ENCODE data around the gene TM7SF3. TPM values are rescaled to one million over a fixed set of nuclear protein-coding genes. Genes with fewer than 3 reads are reported as not detected.

TM7SF3 gene
- total RNA-seq, 4 donors from 2014 or later, result 40.1 to 87.5 (median 64.4) TPM

DNA sequence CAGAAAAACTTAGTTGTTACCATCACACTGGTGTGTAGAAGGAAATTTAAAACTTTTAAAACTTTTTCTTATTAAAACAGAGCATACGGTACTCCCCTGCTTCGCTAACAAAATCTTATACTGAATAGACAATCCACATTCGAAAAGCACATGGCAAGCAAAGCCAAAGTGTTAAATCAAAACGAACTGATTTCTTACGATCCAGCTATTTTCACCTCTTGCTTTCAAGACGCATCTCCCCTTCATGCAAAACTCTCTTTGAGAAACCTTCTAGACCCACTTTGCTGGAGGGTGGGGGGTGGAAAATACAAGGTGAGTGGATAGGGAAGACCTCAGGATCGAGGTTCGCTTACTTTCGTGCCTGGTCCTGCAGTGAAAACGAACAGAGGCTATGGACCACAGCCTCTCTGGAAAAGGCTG, 76.7 kb downstream of the TM7SF3 start:
- 0% methylated on average over 10 of the region's 10 CpGs for WGBS, 2 donors (ENCODE audit: low coverage in 1 of 2)
- H3K4me1 ChIP-seq, result peaks cover 6 to 57% (median 13%) of the 10 kb centered on the region in 3 donors

DNA sequence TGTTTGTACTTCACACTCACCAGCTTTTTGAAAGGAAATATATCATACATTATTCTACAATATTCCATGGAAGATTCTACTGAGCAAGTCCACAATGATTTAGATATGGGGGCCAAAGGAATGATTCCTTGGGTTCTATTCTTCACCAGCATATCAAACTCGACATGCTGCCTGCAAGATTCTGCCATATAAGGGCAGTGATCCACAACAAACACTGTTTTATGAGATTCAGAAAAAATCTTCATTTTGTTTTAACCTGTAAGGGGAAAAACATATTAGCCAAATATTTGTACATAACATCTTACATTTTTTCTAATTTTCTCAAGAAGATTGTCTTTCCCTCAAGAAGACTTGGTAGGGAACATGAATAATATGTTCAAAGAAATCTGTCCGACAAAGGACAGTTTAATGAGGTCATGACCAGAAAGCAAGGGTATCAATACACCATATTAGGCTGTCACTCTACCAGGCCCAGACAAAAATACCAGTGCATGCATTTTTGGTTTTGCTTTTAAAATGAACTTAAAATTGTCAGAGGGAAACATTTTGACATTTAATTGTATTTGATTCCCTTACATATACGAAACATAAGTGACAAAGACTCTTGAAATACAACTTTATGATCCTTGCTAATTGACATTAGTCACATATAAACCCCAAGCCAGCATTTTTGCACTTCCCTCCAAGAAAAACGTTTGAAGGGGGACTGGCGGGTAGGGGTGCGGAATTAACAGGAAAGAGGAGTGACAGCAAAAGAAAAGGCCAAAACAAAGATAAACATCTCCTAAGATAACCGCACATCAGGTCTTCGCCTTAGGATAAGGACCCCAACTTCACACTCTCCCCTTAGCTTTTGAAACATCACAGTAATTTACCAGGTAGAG, 77.4 kb downstream of the TM7SF3 start:
- WGBS, 2 donors (ENCODE audit: low coverage in 1 of 2), result 9 to 15% methylated on average over 5 to 8 of the region's 8 CpGs

More for the DNA sequence above, 76.7 kb downstream of the TM7SF3 start:
- TF ChIP-seq, protein P1, sequence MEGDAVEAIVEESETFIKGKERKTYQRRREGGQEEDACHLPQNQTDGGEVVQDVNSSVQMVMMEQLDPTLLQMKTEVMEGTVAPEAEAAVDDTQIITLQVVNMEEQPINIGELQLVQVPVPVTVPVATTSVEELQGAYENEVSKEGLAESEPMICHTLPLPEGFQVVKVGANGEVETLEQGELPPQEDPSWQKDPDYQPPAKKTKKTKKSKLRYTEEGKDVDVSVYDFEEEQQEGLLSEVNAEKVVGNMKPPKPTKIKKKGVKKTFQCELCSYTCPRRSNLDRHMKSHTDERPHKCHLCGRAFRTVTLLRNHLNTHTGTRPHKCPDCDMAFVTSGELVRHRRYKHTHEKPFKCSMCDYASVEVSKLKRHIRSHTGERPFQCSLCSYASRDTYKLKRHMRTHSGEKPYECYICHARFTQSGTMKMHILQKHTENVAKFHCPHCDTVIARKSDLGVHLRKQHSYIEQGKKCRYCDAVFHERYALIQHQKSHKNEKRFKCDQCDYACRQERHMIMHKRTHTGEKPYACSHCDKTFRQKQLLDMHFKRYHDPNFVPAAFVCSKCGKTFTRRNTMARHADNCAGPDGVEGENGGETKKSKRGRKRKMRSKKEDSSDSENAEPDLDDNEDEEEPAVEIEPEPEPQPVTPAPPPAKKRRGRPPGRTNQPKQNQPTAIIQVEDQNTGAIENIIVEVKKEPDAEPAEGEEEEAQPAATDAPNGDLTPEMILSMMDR (IDR thresholded peaks at IDR 0.05), result peak in 1 of 4 experiments; percentile 12
- TF ChIP-seq EP300 (IDR thresholded peaks at IDR 0.05), result no peak
- Histone ChIP-seq H3K36me3 (peaks cover 0 to 7% of the 10 kb centered on the region in 2 donors), H3K4me3 (peak overlapping the region; percentile 87 to 98), H3K9me3 (no peaks in the 10 kb centered on the region), H3K27me3 (no peaks in the 10 kb centered on the region), H3K27ac (peak overlapping the region; percentile 83 to 96 (median 92))
- no peak for ATAC-seq

DNA sequence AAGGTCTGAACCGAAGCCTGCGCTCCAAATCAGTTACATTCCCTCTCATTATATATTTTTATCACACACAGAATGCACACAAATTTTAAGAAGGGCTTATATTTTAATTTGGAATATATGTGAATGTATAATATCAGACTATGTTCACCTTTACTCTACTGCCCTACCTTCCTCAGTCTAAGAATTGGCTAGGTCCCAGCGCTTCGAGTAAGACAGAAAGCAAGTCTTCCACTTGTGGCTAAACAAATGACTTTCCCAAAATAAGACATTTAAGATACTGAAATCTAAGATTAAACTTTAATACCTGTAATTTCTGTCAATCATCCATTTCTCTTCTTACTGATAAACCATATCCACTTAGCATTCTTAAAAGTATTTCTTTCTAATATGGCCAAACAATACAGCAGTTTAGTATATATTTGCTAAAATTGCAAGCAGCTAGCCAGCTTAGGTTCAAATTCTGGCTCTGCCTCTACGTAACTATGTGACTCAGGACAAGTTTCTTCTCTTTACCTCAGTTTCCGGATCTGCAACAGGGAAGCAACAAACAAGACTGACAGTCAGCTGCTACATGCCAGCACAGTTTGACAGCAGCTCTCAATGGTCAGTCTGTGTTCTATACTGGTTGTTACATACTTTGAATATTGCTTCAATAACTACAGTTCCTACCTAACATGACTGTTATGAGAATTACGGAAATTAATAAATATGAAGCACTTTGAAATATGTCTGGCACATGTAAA, 78.4 kb downstream of the TM7SF3 start:
- TF ChIP-seq EP300 (IDR thresholded peaks at IDR 0.05) (no peak), POLR2AphosphoS5 (IDR thresholded peaks at IDR 0.05) (no peak), POLR2A (IDR thresholded peaks at IDR 0.05) (no peak)
- TF ChIP-seq, protein P1 (IDR thresholded peaks at IDR 0.05), result no peak
- Histone ChIP-seq H3K27ac (peak overlapping the region in 2 of 4 donors; percentile 17 to 90), H3K4me3 (no peak overlapping the region), H3K4me1 (peaks cover 3 to 41% (median 13%) of the 10 kb centered on the region in 3 donors), H3K36me3 (peaks cover 0 to 21% of the 10 kb centered on the region in 2 donors), H3K27me3 (no peaks in the 10 kb centered on the region), H3K9me3 (no peaks in the 10 kb centered on the region)
- WGBS, 2 donors (ENCODE audit: low coverage in 1 of 2), result 60 to 80% methylated on average over 7 of the region's 7 CpGs
- no peak for ATAC-seq

More for the DNA sequence above, 77.4 kb downstream of the TM7SF3 start:
- TF ChIP-seq, protein P1 (IDR thresholded peaks at IDR 0.05), result no peak
- no peak for TF ChIP-seq EP300 (IDR thresholded peaks at IDR 0.05)
- no peak for TF ChIP-seq POLR2A (IDR thresholded peaks at IDR 0.05)
- TF ChIP-seq POLR2AphosphoS5 (IDR thresholded peaks at IDR 0.05), result no peak
- H3K4me3 ChIP-seq, result peak overlapping the region; percentile 87 to 98
- H3K27me3 ChIP-seq, result no peaks in the 10 kb centered on the region
- no peaks in the 10 kb centered on the region for H3K9me3 ChIP-seq
- H3K27ac ChIP-seq, result peak overlapping the region; percentile 83 to 96 (median 92)
- no peak for ATAC-seq
- H3K4me1 ChIP-seq, result peaks cover 6 to 51% (median 13%) of the 10 kb centered on the region in 3 donors
- H3K36me3 ChIP-seq, result peaks cover 0 to 12% of the 10 kb centered on the region in 2 donors

DNA sequence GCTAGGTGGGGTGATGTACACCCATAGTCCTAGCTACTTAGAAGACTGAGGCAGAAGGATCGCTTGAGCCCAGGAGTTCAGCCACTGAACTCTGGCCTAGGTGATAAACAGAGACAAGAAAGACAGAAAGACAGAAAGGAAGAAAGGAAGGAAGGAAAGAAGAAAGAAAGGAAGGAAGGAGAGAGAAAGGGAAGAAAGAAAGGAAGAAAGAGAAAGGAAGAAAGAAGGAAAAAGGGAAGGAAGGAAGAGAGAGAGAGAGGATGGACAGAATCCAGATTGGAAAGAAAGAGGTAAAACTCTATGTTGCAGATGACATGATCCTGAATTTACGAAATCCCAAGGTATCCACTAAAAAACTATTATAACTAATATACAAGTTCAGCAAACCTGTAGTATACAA, 84.6 kb downstream of the TM7SF3 start:
- H3K4me3 ChIP-seq, result no peak overlapping the region
- no peak overlapping the region for H3K27ac ChIP-seq
- H3K4me1 ChIP-seq, result no peaks in the 10 kb centered on the region
- H3K9me3 ChIP-seq, result no peaks in the 10 kb centered on the region
- H3K36me3 ChIP-seq, result peaks cover 0 to 60% of the 10 kb centered on the region in 2 donors
- TF ChIP-seq EP300 (IDR thresholded peaks at IDR 0.05) (no peak), POLR2AphosphoS5 (IDR thresholded peaks at IDR 0.05) (no peak), POLR2A (IDR thresholded peaks at IDR 0.05) (no peak)
- TF ChIP-seq, protein P1 (IDR thresholded peaks at IDR 0.05), result no peak
- no peaks in the 10 kb centered on the region for H3K27me3 ChIP-seq
- ATAC-seq, result no peak
- 100% methylated on average over 2 of the region's 2 CpGs for WGBS, 2 donors (ENCODE audit: low coverage in 1 of 2)
